GM12873 (cell line): ENCODE results near the gene ATG4C.

Source experiments
- TF ChIP-seq, protein P1 (sequence below): IDR thresholded peaks from 2 replicates; pipeline ENCODE4 v1.5.1; 2012; ENCODE audit warnings: low read depth, mild to moderate bottlenecking, moderate library complexity, low read length, control low read depth; ENCODE audit not compliant: insufficient read depth; ENCODE audit errors: missing control alignments

ATG4C gene

DNA sequence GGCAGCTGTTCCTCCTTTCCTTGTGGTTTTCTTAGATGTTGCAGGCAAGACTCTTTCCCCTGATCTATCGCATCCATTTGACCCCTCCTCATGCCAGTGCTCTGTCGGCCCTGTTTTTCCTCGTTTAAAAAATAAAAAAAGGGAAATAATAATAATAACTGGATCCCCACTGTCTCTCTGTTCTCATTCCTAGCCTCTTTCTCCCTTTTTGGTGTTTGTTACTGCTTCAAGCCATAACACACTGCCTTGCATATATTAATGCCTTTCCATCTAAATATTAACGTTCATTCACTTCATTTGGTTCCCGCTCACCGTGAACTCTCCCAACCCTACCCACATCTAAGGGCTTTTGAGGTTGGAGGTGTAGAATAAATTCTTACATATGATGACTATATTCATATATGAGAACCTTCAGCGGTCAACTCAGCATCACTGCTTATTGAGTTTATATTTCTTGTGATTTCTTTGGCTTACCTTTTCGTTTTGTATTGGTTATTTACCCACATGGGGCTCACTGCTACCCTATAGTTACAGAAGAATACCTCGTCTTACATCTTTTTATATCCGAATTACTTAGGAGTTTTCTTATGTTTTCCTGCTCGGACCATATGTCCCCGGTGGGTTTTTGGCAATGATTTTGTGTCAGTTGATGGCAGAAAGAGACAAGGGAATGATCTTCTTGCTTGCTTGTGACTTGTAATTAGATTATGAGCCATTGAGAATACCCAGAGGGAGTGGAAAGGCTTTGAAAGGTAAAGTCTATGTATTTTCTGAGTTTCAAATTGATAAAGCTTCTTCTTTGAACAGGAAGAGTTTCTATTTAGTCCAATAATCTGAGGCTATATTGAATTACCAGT is 805 bp downstream of the ATG4C start:
- TF ChIP-seq, protein P1, sequence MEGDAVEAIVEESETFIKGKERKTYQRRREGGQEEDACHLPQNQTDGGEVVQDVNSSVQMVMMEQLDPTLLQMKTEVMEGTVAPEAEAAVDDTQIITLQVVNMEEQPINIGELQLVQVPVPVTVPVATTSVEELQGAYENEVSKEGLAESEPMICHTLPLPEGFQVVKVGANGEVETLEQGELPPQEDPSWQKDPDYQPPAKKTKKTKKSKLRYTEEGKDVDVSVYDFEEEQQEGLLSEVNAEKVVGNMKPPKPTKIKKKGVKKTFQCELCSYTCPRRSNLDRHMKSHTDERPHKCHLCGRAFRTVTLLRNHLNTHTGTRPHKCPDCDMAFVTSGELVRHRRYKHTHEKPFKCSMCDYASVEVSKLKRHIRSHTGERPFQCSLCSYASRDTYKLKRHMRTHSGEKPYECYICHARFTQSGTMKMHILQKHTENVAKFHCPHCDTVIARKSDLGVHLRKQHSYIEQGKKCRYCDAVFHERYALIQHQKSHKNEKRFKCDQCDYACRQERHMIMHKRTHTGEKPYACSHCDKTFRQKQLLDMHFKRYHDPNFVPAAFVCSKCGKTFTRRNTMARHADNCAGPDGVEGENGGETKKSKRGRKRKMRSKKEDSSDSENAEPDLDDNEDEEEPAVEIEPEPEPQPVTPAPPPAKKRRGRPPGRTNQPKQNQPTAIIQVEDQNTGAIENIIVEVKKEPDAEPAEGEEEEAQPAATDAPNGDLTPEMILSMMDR = no peak

GRCh38 chr1:62790716-62791115 is 6.8 kb downstream of the ATG4C start:
- TF ChIP-seq, protein P1 = no peak

DNA sequence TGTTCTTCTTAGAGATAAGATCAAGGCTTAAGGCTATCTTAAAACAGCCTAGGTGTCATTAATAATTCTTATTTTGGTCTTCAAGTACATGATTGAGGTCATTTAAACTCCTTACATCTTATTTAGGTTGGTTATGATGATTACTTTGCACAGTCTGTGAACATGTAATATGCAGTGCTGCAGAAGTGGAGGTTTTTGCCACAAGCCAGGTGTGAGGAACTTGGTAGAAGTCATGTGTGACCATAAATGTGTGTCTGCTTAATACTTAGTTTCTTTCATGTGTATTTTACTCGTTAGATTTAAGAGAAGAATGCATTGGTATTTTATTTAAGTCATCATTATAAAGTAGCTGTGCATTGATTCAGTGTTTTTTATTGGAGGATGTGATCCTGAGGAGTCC is 10.1 kb downstream of the ATG4C start:
- TF ChIP-seq, protein P1 = no peak

GRCh38 chr1:62796221-62796620 is 12.3 kb downstream of the ATG4C start:
- TF ChIP-seq, protein P1 = no peak

- TF ChIP-seq, protein P1 = no peak
These were observed 15.8 kb downstream of the ATG4C start for GRCh38 chr1:62799688-62800087.

- TF ChIP-seq, protein P1 = no peak
These were observed 16.3 kb downstream of the ATG4C start for GRCh38 chr1:62800281-62800680.

GRCh38 chr1:62800825-62801306 is 16.9 kb downstream of the ATG4C start:
- TF ChIP-seq, protein P1 = no peak
